Caco-2 (cell line): Measurements from ENCODE around the gene WDR91. TPM values are rescaled to one million over a fixed set of nuclear protein-coding genes. Genes with fewer than 3 reads are reported as not detected.

Experiments used
- BruUV-seq: library from RNA; stranded (reverse); fragments of 400-500 nt; replicated peaks from 2 replicates; lab custom pipeline; 2021; lab: Mats Ljungman, UMichigan
- CTCF ChIA-PET: fragments of 300-600 bp; sonication (Branson Sonifier 250); formaldehyde crosslinking; loops from one replicate; lab custom pipeline; 2022; ENCODE audit warnings: antibody characterized with exemption; lab: Charles Lee
- POLR2A ChIA-PET: fragments of 300-600 bp; sonication (Branson Sonifier 250); formaldehyde crosslinking; loops from one replicate; lab custom pipeline; 2022; ENCODE audit warnings: antibody characterized with exemption; lab: Charles Lee
- DNase-seq, 2 experiments: peaks; one replicate each; pipeline versions ENCODE4 v3.0.0 to v3.0.0-alpha.2; 2020 to 2022
- H3K27me3 ChIP-seq: replicated peaks from 2 replicates; pipeline ENCODE4 v1.6.0; 2011; ENCODE audit warnings: low read length; ENCODE audit not compliant: control insufficient read depth, insufficient read depth
- H3K36me3 ChIP-seq: 2 replicates; pipeline ENCODE4 v1.5.1; 2011; ENCODE audit warnings: low read length; ENCODE audit not compliant: control insufficient read depth, insufficient read depth
- H3K4me1 ChIP-seq: fragments of 250-450 bp; sonication (Bioruptor Pico); 2 replicates; pipeline ENCODE4 v1.5.1; 2020; ENCODE audit warnings: mild to moderate bottlenecking
- H3K4me3 ChIP-seq: 2 replicates; pipeline ENCODE4 v1.5.1; 2011; ENCODE audit warnings: low read depth, mild to moderate bottlenecking, control low read depth, low read length
- H3K9me3 ChIP-seq: fragments of 250-450 bp; sonication (Bioruptor Pico); 2 replicates; pipeline ENCODE4 v1.5.1; 2020; ENCODE audit warnings: mild to moderate bottlenecking, moderate library complexity
- H3K27ac Mint-ChIP-seq: one replicate; pipeline ENCODE4 v1.8.0; 2022; ENCODE audit warnings: mixed read lengths; ENCODE audit not compliant: unreplicated experiment
- H3K27me3 Mint-ChIP-seq: one replicate; pipeline ENCODE4 v1.8.0; 2022; ENCODE audit warnings: mixed read lengths; ENCODE audit not compliant: insufficient read depth, unreplicated experiment
- H3K36me3 Mint-ChIP-seq: one replicate; pipeline ENCODE4 v1.8.0; 2022; ENCODE audit warnings: mild to moderate bottlenecking, mixed read lengths; ENCODE audit not compliant: insufficient read depth, unreplicated experiment
- H3K4me1 Mint-ChIP-seq: one replicate; pipeline ENCODE4 v1.8.0; 2022; ENCODE audit warnings: low read depth, mixed read lengths; ENCODE audit not compliant: unreplicated experiment
- H3K4me3 Mint-ChIP-seq: one replicate; pipeline ENCODE4 v1.8.0; 2022; ENCODE audit warnings: mild to moderate bottlenecking, moderate library complexity, mixed read lengths; ENCODE audit not compliant: unreplicated experiment
- H3K9me3 Mint-ChIP-seq: one replicate; pipeline ENCODE4 v1.8.0; 2022; ENCODE audit warnings: mixed read lengths; ENCODE audit not compliant: unreplicated experiment
- intact Hi-C: fragments of 100-400 bp; cut with micrococcal nuclease; formaldehyde crosslinking; loops from one replicate; pipeline ENCODE4 v1.10.0; 2022; ENCODE audit not compliant: unreplicated experiment
- total RNA-seq: library from RNA; stranded (reverse); gene quantifications from 2 replicates; pipeline ENCODE4 v1.2.3, GENCODE V29; 2022
- TF ChIP-seq, protein P1 (sequence below), 2 experiments: fragments of 200-600 bp in 1 of 2; IDR thresholded peaks; 1 replicate in 1 of 2; 2 replicates in 1 of 2; pipeline versions ENCODE4 v1.5.1 to v1.8.0; 2011 to 2022; ENCODE audit warnings: antibody characterized with exemption in 1 of 2, control low read depth in 1 of 2, inconsistent platforms in 1 of 2, low read depth in 1 of 2, low read length in 1 of 2, mild to moderate bottlenecking in 1 of 2, moderate library complexity in 1 of 2; ENCODE audit not compliant: insufficient read depth in 1 of 2, severe bottlenecking in 1 of 2, unreplicated experiment in 1 of 2

WDR91 gene
- total RNA-seq, 1 experiment from 2014 or later: 12.6 TPM

DNA sequence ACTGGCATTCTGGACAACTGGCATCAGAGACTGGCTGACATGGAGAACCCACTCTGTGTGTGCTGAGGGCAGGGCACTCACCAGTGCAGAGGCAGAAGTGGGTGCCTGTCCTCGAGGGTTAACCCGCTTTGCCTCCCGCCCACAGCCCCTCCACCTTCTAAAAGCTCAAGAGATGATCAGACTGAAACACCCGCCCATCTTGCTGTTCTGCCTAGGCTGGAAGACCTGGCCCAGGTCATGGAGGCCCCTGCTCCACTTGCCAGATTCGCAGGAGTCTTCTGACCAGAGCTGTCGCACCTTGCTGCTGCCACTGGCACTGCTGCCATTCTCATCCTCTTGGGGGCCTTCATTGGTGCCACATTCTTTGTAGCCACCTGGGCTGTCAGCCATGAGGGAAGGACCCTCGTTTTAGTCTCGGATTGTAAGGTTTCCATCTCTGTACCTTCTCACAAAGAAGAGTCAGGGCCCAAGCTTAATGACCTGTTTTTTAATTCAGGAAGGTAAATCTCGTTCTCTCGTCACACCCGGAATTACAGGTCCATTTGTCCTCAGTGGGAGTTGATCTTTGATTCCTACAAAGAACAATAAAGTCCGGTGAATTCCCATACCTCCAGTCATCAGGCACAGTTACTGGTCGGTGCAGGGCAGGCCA is 42.7 kb downstream of the WDR91 start:
- Mint-ChIP-seq H3K27me3 (no peaks in the 10 kb centered on the region), H3K27ac (peak overlapping the region; percentile 94), H3K4me3 (peak overlapping the region; percentile 85), H3K9me3 (peaks cover 11% of the 10 kb centered on the region), H3K4me1 (peaks cover 24% of the 10 kb centered on the region), H3K36me3 (peaks cover 76% of the 10 kb centered on the region)
- Histone ChIP-seq H3K9me3 (no peaks in the 10 kb centered on the region), H3K4me3 (no peak overlapping the region), H3K4me1 (peaks cover 12% of the 10 kb centered on the region; the same call in 1 of the 2 replicates), H3K36me3 (peaks cover 5% of the 10 kb centered on the region), H3K27me3 (no peaks in the 10 kb centered on the region)
- BruUV-seq: no TSS peak
- POLR2A ChIA-PET: no interaction called here
- intact Hi-C loops: no loop called here
- TF ChIP-seq, protein P1, sequence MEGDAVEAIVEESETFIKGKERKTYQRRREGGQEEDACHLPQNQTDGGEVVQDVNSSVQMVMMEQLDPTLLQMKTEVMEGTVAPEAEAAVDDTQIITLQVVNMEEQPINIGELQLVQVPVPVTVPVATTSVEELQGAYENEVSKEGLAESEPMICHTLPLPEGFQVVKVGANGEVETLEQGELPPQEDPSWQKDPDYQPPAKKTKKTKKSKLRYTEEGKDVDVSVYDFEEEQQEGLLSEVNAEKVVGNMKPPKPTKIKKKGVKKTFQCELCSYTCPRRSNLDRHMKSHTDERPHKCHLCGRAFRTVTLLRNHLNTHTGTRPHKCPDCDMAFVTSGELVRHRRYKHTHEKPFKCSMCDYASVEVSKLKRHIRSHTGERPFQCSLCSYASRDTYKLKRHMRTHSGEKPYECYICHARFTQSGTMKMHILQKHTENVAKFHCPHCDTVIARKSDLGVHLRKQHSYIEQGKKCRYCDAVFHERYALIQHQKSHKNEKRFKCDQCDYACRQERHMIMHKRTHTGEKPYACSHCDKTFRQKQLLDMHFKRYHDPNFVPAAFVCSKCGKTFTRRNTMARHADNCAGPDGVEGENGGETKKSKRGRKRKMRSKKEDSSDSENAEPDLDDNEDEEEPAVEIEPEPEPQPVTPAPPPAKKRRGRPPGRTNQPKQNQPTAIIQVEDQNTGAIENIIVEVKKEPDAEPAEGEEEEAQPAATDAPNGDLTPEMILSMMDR (IDR thresholded peaks at IDR 0.05; ENCODE audit: insufficient read depth in 1 of 2, low read depth in 1 of 2, low read length in 1 of 2, severe bottlenecking in 1 of 2, unreplicated experiment in 1 of 2): no peak
- DNase-seq: no peak
- CTCF ChIA-PET: no interaction called here

DNA sequence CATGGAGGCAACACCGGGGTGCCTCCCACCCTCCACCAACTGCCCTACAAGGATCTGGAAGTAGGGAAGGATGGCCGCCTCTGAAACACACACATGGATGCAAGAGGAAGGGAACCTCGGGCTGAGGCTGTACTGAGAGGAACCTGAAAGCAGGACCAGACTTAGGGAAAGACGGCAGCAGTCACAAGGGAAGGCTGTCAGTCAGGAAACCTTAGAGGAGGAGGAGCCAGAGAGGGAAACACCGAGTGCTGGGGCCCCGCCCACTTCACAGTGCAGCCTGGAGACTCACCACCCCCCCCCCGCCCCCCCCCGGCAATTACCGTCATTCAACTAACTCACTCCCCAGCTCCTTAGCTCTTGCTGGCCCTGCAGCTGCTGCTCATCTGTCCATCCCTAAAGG is 43.3 kb downstream of the WDR91 start:
- Histone ChIP-seq H3K4me3 (no peak overlapping the region), H3K27me3 (no peaks in the 10 kb centered on the region), H3K36me3 (peaks cover 5% of the 10 kb centered on the region), H3K9me3 (no peaks in the 10 kb centered on the region), H3K4me1 (peaks cover 12% of the 10 kb centered on the region; the same call in 1 of the 2 replicates)
- Mint-ChIP-seq H3K9me3 (peaks cover 11% of the 10 kb centered on the region), H3K27me3 (no peaks in the 10 kb centered on the region), H3K27ac (peak overlapping the region; percentile 94), H3K36me3 (peaks cover 78% of the 10 kb centered on the region), H3K4me3 (no peak overlapping the region), H3K4me1 (peaks cover 24% of the 10 kb centered on the region)
- ChIA-PET POLR2A (no interaction called here), CTCF (no interaction called here)
- no peak for DNase-seq
- no TSS peak for BruUV-seq
- intact Hi-C loops: no loop called here
- TF ChIP-seq, protein P1 (IDR thresholded peaks at IDR 0.05; ENCODE audit: insufficient read depth in 1 of 2, low read depth in 1 of 2, low read length in 1 of 2, severe bottlenecking in 1 of 2, unreplicated experiment in 1 of 2): no peak

DNA sequence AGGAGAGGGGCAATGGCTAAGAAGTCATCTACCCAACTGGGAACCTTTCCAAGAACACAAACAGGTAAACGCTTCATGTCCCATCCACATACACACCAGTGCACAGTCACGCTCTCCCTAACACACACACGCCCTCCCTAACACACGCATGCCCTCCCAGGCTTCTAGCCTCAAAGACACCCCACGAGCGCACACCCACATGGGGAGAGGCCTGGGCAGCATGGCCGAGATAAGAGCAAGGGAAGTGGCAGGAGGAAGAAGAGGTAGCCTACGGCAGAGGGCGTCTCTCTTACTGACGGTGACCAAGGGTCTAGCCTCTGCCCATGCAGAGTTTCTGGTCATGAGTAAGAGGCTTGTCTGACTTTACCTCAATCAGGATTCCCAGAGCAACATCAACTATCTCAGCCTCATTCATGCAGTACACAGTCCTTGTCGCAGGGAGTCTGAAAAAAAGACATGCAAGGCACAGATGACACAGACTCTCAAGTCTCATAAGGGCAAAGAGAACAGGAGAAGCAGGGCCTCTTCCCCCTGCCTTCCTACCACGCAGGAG is 43.9 kb downstream of the WDR91 start:
- no TSS peak for BruUV-seq
- intact Hi-C loops: no loop called here
- peaks cover 20% of the 10 kb centered on the region for H3K4me1 Mint-ChIP-seq
- Histone ChIP-seq H3K27me3 (no peaks in the 10 kb centered on the region), H3K9me3 (no peaks in the 10 kb centered on the region), H3K4me3 (no peak overlapping the region), H3K36me3 (peaks cover 5% of the 10 kb centered on the region), H3K4me1 (peaks cover 12% of the 10 kb centered on the region; the same call in 1 of the 2 replicates)
- no peak overlapping the region for H3K4me3 Mint-ChIP-seq
- H3K27ac Mint-ChIP-seq: no peak overlapping the region
- no peak for DNase-seq
- CTCF ChIA-PET: no interaction called here
- H3K27me3 Mint-ChIP-seq: no peaks in the 10 kb centered on the region
- peaks cover 83% of the 10 kb centered on the region for H3K36me3 Mint-ChIP-seq
- TF ChIP-seq, protein P1 (IDR thresholded peaks at IDR 0.05; ENCODE audit: insufficient read depth in 1 of 2, low read depth in 1 of 2, low read length in 1 of 2, severe bottlenecking in 1 of 2, unreplicated experiment in 1 of 2): no peak
- POLR2A ChIA-PET: no interaction called here
- H3K9me3 Mint-ChIP-seq: peaks cover 11% of the 10 kb centered on the region
